IMR-90 (cell line): Measurements from ENCODE around the gene MACIR. TPM values are rescaled to one million over a fixed set of nuclear protein-coding genes. Genes with fewer than 3 reads are reported as not detected.

Source experiments
- polyA plus RNA-seq, 3 experiments: library from polyadenylated mRNA; depleted of rRNA; stranded (reverse); fragments of >200 nt; gene quantifications; 2 replicates each; pipeline ENCODE4 v1.2.3, GENCODE V29; 2012; ENCODE audit warnings: low replicate concordance in 1 of 3
- total RNA-seq: library from RNA; depleted of rRNA; stranded (reverse); fragments of >200 nt; gene quantifications from 2 replicates; pipeline ENCODE4 v1.2.3, GENCODE V29; 2012; rRNA removed

MACIR gene
- total and polyA plus RNA-seq, 2 of the 4 experiments (the other 2 are of a cell fraction) = 11.1 to 21.3 TPM

Other genes starting within 250 kb of the MACIR start
- 2.9 and 6.4 TPM in 2 replicates for gene GIN1, start 138.6 kb upstream of the MACIR start, total RNA-seq
- 1.8 and 3.1 TPM in 2 replicates for gene GIN1, start 138.6 kb upstream of the MACIR start, polyA plus RNA-seq (2012; rRNA removed)
- 67.6 and 96.4 TPM in 2 replicates for gene PPIP5K2, start 138.5 kb upstream of the MACIR start, total RNA-seq
- 25.9 and 32.4 TPM in 2 replicates for gene PPIP5K2, start 138.5 kb upstream of the MACIR start, polyA plus RNA-seq (2012; rRNA removed)